Lower lobe of right lung (tissue), 2 donors: Measurements from ENCODE around the gene MAP4K3. TPM values are rescaled to one million over a fixed set of nuclear protein-coding genes. Genes with fewer than 3 reads are reported as not detected.

Experiments used
- ATAC-seq, 2 donors: fragments of 200-7000 bp; cut with Tn5 transposase; one replicate each; pipeline ENCODE4 v1.9.1; 2020 to 2022; ENCODE audit warnings: mild to moderate bottlenecking in 2 of 2, moderate library complexity in 2 of 2
- DNase-seq: peaks from one replicate; pipeline ENCODE4 v3.0.0-alpha.2; 2020
- H3K27ac ChIP-seq: fragments of 200-600 bp; one replicate; pipeline ENCODE4 v1.8.0; 2022
- H3K27me3 ChIP-seq: fragments of 200-600 bp; one replicate; pipeline ENCODE4 v1.8.0; 2022; ENCODE audit warnings: low read depth
- H3K36me3 ChIP-seq: fragments of 200-600 bp; one replicate; pipeline ENCODE4 v1.8.0; 2022; ENCODE audit warnings: mild to moderate bottlenecking
- H3K4me1 ChIP-seq: fragments of 200-600 bp; one replicate; pipeline ENCODE4 v1.8.0; 2022
- H3K4me3 ChIP-seq: fragments of 200-600 bp; one replicate; pipeline ENCODE4 v1.8.0; 2022; ENCODE audit warnings: mild to moderate bottlenecking
- H3K9me3 ChIP-seq: fragments of 200-600 bp; one replicate; pipeline ENCODE4 v1.8.0; 2022
- intact Hi-C: fragments of 100-400 bp; cut with DNase I; formaldehyde crosslinking; loops from one replicate; pipeline ENCODE4 v1.11.0; 2022
- total RNA-seq: library from RNA; stranded (reverse); fragmentation: NEBNext Ultra II Directional; extraction: Animal tissue kit (Norgen Biotek cat#: 25700); gene quantifications from one replicate; pipeline ENCODE4 v1.2.1, GENCODE V29; 2021
- TF ChIP-seq, protein P1 (sequence below): fragments of 200-600 bp; IDR thresholded peaks from one replicate; pipeline ENCODE4 v1.8.0; 2022; ENCODE audit warnings: antibody characterized with exemption, mild to moderate bottlenecking
- donor health status: DM: no; HTN: yes; CAD: no; lungs with severe emphysema.

MAP4K3 gene
- total RNA-seq, 1 donor from 2014 or later, result 42.9 TPM

- Histone ChIP-seq H3K4me1 (peaks cover 21% of the 10 kb centered on the region), H3K4me3 (no peak overlapping the region), H3K36me3 (no peaks in the 10 kb centered on the region), H3K27ac (no peak overlapping the region), H3K9me3 (no peaks in the 10 kb centered on the region), H3K27me3 (no peaks in the 10 kb centered on the region)
- DNase-seq (no peak), ATAC-seq (no peak)
- TF ChIP-seq, protein P1, sequence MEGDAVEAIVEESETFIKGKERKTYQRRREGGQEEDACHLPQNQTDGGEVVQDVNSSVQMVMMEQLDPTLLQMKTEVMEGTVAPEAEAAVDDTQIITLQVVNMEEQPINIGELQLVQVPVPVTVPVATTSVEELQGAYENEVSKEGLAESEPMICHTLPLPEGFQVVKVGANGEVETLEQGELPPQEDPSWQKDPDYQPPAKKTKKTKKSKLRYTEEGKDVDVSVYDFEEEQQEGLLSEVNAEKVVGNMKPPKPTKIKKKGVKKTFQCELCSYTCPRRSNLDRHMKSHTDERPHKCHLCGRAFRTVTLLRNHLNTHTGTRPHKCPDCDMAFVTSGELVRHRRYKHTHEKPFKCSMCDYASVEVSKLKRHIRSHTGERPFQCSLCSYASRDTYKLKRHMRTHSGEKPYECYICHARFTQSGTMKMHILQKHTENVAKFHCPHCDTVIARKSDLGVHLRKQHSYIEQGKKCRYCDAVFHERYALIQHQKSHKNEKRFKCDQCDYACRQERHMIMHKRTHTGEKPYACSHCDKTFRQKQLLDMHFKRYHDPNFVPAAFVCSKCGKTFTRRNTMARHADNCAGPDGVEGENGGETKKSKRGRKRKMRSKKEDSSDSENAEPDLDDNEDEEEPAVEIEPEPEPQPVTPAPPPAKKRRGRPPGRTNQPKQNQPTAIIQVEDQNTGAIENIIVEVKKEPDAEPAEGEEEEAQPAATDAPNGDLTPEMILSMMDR, result no peak
- intact Hi-C loops, result no loop called here
Measured at GRCh38 chr2:39424951-39425350, 12.1 kb downstream of the MAP4K3 start.

- Histone ChIP-seq H3K36me3 (no peaks in the 10 kb centered on the region), H3K9me3 (no peaks in the 10 kb centered on the region), H3K27ac (no peak overlapping the region), H3K27me3 (no peaks in the 10 kb centered on the region), H3K4me3 (no peak overlapping the region), H3K4me1 (peaks cover 26% of the 10 kb centered on the region)
- no peak for DNase-seq
- intact Hi-C loops, result no loop called here
- TF ChIP-seq, protein P1, result no peak
- ATAC-seq, result no peak
Measured at GRCh38 chr2:39422700-39423099, 14.4 kb downstream of the MAP4K3 start.

DNA sequence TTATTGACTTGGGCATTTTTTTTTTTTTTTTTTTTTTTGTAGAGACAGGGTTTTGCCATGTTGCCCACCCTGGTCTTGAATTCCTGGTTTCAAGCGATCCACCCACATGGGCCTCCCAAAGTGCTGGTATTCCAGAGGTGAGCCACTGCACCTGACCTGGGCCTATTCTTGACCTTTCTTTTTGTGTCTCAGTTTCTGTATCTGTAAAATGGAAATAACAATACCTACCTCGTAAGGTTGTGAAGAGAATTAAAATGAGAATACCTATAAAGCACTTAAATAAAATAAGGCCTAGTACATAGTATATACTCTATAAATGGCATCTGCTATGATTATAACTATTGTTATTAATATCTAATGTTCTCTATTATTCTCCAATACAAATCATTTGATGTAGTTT lies 15.7 kb downstream of the MAP4K3 start:
- Histone ChIP-seq H3K36me3 (no peaks in the 10 kb centered on the region), H3K9me3 (no peaks in the 10 kb centered on the region), H3K27ac (no peak overlapping the region), H3K4me1 (peaks cover 23% of the 10 kb centered on the region), H3K4me3 (no peak overlapping the region), H3K27me3 (no peaks in the 10 kb centered on the region)
- no peak for ATAC-seq
- TF ChIP-seq, protein P1, result no peak
- intact Hi-C loops, result no loop called here
- no peak for DNase-seq

- TF ChIP-seq, protein P1, result no peak
- Histone ChIP-seq H3K36me3 (no peaks in the 10 kb centered on the region), H3K27ac (no peak overlapping the region), H3K4me1 (peaks cover 27% of the 10 kb centered on the region), H3K9me3 (no peaks in the 10 kb centered on the region), H3K27me3 (no peaks in the 10 kb centered on the region), H3K4me3 (no peak overlapping the region)
- ATAC-seq (no peak), DNase-seq (no peak)
- intact Hi-C loops, result no loop called here
Measured at GRCh38 chr2:39419282-39420223, 17.5 kb downstream of the MAP4K3 start.

DNA sequence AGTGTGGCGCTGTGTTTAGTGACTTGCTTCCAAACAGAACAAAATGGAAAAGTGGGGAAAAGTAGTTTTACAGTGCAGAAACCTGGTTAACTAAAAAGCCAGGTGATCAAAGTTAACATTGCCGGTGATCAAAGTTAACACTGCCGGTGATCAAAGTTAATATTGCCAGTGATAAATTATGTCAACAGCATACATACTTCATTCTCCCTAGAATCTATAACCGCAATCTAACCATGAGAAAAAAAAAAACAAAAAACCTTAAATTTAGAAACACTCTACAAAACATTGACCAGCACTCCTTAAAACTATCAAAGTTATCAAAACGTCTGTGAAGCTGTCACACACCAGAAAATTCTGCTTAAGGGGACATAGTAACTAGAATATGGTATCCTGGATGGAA lies 18.6 kb downstream of the MAP4K3 start:
- intact Hi-C loops, result no loop called here
- Histone ChIP-seq H3K27me3 (no peaks in the 10 kb centered on the region), H3K4me3 (no peak overlapping the region), H3K27ac (no peak overlapping the region), H3K36me3 (no peaks in the 10 kb centered on the region), H3K4me1 (peaks cover 30% of the 10 kb centered on the region), H3K9me3 (no peaks in the 10 kb centered on the region)
- no peak for ATAC-seq
- no peak for DNase-seq
- TF ChIP-seq, protein P1, result no peak
